GM21381 (cell line): ENCODE measurements around the gene TNN.

Source experiments
- ATAC-seq: cut with Tn5 transposase; IDR thresholded peaks from one replicate; pipeline ENCODE4 v1.9.1; 2021; ENCODE audit warnings: mild to moderate bottlenecking, moderate library complexity; ENCODE audit not compliant: unreplicated experiment

Gene TNN

DNA sequence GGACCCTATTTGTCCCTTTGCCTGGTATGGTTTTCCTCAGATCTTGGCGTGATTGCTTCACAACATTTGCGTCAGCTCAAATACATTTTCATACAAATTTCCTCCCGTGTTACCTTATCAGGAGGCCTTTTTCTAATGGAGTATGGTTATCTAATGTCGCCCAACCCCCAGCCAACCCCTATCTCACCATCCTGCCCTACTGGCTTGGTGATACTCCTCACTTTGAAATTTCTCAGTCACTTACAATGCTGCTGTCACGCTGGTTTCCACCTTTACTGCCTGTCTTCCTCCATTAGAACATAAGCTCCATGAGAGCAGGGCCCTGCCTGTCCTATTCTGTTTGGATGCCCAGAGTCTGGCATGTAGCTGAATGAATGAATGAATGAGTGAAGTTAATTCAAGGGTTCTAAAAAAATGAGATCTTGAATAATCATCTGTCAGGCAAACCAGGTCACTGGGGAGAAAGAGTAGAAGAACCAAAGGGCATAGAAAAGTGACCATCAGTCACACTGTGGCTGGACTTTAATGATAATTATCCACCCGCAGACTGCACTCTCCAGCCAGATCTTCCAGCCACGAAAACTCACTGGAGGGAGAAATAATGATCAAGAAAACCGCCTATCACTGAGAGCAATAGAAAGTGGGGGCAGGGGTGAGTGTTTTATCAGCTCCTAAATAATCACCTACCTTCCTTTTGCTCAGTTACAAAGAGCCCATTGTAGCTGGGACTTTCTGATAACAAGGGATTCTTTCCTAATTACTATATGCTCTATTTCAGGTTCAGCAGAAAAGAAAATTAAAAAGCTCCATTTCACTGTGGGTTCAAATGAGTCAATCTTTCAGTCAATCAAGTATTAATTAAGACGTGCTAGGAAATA lies 103.6 kb downstream of the TNN start:
- no peak for ATAC-seq

DNA sequence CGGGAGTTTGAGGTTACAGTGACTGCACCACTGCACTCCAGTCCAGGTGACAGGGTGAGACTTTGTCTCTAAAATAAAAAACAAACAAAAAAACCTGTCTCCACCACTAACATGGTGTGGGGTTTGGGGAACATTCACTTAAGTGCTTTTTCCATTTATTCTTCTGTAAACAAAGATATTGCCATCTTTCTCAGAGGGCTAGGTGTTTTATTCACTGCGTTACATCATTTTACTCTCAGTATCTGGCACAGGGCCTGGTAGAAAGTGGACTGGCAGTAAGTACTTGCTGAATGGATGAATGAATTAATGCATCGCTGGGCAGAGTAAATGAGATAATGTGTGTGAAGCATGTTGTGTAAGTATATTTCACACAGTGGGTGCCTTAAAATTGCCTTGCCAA lies 104.9 kb downstream of the TNN start:
- ATAC-seq = no peak

DNA sequence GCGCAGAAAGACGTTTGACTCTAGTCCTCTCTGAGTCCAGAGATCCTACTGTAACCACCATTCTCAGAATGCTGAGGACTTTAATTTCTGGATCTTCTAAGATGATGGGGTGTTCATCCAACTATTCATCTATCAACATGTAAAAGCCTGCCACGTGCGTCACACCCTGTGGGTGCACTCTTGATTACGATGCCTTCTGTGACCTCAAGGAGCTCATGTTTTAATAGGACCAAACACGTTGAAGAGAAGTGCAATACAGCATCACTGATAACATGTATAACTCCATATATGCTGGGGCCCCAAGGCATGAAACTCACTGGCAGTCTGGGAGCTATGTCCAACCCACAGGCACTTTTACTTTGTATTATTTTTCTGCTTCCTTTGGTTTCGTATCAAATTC lies 105.9 kb downstream of the TNN start:
- no peak for ATAC-seq

DNA sequence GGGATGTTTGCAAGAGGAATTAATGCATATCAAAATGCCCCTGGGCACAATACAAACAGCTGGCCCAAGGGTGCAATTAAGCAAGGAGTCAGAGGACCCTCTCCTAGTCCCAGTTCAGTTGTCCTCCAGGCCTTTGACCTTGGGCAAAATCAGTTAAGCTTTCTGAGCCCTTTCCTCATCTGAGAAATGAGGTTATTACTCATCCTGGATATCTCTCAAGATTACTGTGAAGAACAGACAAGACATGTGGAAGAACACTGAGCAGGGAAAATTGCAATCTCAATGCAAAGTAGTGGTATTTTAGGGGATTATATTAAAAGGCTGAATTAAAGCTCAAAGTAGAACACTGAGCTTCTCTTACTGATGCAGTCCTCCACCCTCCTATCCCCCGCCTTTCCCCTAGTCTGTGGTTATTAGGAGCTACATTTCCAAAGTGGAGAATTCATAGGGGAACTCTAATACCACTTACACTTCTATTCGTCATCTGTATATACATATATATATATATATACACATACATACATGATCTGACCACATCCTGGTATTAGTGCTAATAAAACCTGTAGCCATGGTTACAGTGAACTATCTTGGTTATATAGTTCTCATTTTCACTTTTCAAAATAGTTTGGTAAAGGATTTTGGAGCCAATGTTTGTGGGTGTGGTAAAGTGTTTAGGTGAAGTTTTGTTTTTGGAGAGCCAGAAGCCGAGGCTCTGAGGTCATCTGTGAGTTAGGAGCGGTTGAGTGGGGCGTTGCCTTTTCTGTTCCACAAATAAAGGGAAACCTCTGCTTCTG lies 106.9 kb downstream of the TNN start:
- ATAC-seq = peak; percentile 79

DNA sequence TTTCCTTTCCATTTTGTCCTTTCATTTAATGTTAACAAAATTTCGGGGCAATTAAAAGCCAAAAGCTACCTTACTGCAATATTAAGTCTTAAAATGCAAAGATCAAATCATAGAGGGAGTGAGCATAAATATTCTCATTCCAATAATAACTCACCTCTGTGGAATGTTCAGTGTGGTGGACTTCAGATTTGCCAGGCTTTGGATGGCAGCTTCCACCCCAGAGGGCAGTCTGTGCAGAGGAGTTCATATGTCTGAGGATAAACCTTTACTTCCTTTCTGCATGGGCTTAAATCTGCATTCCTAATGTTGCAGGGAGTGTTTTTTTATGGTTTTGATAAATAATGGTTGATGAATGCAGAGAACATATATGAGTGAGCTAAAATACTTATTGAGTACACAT lies 108.6 kb downstream of the TNN start:
- no peak for ATAC-seq

DNA sequence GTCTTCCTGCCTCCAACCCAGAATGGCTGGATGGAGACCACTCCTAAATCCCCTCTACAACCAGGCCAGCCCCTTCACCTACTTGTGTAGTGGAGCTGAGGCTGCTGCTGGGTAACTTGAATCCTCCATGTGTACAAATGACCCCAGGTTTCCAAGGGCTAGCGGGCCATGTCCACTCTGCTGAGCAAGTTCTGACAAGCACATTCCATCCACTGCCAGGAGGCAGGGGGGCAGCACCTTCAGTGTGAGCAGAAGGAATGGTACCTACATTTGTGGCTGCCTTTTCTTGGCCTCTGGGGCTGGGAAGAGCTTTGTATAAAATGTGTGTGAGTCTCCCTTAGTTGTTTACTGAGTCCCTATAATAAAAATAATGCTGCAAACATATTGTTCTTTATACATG lies 110.4 kb downstream of the TNN start:
- ATAC-seq = no peak

DNA sequence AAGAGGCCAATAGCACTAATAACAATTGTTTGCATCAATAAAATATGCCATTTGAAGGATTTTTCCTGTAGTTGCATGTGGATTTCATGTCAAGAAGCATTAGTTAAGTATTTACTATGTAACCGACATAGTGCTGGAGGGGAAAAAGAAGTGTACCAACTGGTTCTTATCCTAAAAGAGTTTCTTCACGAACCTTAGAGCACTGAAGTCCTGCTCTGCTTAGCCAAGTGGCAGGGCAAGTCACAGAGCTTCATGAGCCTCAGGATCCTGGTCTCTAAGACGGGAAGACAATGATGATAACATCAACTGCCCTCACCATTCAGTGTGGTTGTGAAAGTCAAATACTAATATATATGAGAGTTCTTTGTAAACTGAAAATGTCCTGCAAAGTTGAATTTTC lies 110.8 kb downstream of the TNN start:
- ATAC-seq = no peak

DNA sequence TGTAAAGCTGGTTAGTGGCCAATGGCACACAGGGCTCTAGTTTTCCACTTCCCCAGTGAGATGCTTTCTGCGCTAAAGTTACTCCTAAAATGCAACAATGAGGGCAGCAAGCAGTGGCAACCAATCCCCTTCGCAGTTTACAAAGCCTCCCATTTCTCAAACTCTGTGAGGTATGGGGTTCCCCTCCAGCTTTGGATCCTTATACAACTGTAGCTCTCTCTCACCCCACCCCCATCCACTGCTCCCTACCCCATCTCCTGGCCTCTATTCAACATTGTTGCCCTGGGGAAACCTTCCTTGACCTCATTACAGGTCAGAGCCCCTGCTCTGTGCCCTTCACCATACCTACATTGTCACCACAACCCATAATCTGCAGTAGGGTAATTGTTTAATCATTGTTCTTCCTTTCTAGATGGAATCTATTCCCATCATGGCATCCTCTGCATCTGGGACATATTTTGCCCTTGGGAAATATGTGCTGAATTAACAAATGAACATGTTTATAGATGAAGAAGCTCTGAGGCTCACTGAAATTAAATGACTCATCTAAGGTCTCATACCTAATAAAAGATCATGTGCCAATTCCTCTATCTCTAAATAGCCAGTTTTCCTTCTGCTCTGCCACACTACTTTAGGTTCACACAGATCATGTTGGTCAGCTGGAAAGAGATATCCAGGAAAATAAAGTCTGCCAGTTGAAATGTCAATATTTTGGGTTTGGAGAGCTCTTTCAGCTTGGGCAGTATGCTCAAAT lies 112.4 kb downstream of the TNN start:
- ATAC-seq = no peak

DNA sequence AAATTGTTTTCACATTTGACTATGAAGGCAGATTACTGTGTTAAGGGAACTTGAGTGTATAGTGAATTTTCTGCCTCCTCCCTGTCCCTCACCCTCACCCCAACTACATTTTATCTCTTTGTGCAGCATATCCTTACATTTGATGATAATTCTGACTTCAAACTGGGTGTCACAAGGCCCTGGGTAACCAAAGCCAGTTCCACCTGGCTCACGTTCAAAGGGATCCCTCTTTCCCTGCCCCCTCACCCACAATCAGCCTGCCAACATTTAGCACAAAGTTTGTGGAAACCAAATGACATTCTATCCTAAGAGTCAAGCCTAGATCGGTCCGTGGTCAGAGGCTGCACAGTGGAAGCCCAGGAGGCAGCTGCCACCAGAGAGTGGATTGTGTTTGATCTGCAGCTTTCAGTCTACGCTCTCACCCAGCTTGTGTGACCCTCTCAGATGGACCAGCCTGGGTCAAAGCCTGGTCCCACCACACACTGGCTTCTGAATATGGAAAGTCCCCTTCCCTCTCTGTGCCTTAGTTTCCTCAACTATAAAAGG lies 114.6 kb downstream of the TNN start:
- no peak for ATAC-seq

DNA sequence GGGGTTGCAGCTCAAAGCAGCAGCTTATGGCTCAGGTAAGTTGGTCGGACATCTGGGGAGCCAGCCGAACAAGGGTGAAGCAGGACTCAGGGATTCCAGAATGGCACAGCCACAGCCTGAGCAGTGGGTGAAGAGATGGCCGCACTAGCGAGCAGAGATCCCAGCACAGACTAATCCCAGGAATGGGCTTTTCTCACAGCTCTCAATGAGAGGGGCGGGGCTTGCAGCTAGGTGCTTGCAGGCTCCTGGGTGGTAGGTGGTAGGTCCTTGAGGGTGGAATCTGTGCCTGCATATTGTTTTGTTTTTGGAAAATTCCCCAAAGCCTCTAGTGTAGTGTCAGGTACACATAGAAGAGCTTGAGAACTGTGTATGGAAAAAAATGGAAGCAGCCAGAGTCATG lies 116.0 kb downstream of the TNN start:
- no peak for ATAC-seq

DNA sequence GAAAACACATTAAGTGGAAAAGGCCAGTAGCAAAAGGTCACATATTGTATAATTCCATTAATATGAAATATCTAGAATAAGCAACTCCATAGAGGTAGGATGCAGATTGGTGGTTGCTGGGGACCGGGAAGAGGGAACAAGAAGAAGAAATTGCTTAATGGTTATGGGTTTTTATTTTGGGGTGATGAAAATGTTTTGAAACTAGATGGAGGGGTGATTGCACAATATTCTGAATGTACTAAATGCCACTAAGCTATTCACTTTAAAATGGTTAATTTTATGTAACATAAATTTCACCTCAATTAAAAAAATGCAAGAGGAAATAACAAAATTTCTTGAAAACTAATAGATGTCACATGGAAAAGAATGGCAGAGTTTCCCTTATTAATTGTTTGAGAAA lies 118.3 kb downstream of the TNN start:
- ATAC-seq = no peak

DNA sequence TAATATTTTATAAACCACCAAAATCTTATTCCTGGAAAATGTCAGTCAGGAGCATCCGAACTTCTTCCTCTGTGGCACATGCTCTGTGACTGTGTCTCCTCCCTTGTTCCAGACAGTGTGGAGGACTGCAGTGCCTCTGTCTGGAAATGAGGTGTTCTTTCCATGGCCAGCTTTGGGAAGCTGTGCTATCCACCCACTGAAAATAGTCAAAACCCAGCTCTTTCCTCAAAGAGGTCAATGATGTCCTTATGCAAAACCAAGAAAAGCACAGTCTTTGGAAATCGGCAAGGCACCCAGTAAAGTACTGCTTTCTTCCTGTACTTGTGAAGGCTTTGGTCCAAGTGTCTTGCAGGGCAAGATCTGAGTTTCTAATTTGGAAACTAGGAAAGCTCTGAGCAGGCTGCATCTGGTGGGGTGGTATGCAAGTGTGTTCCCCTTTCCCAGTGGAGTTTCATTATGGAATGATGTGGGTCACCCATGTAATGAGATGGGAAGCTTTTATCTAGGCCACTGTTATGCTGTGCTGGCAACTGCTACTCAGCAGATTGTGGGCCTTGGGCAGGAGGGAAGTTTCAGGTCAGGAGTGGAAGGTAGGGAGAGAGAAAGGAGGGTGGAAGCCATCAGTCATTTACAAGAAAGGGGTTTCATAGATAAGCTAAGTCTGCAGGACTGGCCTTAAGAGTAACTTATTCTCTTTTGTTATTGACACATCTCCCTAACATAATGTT lies 119.0 kb downstream of the TNN start:
- ATAC-seq = no peak

DNA sequence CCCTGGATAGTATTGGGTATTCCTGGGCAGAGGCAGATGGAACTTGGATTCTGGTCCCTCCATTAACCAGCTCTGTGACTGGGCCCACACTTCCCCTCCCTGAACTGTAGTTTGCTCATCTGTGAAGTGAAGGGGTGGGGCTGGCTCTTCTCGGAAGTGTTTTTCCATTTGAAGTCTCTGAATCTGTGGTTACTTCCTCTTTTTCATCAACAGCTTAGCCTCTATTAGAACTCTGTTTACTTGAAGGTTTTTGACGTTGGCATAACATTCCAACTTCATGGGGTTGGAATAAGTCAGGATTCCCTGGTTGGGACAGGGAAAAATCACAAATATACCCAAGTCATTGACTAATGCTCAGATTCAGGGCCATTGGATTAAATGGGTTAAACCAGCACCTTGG lies 121.3 kb downstream of the TNN start:
- ATAC-seq = peak; percentile 59

DNA sequence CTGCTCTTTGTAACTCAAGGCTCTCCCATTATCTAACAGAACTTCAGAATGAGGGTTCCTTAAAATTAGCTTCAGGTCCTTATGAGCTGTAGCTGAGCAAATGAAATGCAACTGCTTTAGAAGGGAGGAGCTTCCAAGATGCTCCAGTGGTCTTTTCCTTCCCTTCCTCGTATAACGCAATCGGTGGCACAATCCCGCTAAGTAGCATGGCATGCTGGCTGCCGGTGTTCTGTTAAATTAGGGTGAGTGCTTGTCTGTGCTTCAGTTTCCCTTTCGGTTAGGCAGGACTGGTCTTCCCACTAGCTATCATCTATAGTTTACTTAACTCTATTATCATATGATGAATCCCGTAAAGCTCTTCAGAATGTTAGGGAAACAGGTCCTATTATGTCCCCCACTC lies 124.0 kb downstream of the TNN start:
- ATAC-seq = peak; percentile 23

DNA sequence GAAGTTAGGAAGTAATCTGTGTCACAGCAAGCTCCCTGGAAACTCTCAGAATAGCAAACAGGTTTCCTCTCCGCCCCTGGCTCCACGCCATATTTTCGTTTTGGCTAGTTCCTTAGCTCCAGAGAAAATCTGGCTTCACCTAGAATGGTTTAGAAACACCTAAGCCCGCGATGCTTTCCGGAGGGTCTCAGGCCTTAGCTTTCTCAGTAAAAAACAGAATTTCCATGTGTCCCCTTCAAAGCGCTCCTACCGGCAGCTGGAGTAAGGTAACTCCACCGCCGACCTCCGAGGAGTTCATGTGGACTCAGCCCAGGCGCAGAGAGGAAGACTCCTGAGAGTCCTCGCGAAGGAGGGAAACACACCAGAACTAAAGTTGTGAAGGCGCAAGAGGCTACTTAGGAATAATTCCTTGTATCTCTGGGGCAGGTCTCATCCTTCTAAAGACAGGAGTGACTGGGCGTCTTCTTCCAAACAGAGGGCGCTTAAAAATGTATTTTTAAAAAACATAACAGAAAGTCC lies 124.5 kb downstream of the TNN start:
- ATAC-seq = no peak

DNA sequence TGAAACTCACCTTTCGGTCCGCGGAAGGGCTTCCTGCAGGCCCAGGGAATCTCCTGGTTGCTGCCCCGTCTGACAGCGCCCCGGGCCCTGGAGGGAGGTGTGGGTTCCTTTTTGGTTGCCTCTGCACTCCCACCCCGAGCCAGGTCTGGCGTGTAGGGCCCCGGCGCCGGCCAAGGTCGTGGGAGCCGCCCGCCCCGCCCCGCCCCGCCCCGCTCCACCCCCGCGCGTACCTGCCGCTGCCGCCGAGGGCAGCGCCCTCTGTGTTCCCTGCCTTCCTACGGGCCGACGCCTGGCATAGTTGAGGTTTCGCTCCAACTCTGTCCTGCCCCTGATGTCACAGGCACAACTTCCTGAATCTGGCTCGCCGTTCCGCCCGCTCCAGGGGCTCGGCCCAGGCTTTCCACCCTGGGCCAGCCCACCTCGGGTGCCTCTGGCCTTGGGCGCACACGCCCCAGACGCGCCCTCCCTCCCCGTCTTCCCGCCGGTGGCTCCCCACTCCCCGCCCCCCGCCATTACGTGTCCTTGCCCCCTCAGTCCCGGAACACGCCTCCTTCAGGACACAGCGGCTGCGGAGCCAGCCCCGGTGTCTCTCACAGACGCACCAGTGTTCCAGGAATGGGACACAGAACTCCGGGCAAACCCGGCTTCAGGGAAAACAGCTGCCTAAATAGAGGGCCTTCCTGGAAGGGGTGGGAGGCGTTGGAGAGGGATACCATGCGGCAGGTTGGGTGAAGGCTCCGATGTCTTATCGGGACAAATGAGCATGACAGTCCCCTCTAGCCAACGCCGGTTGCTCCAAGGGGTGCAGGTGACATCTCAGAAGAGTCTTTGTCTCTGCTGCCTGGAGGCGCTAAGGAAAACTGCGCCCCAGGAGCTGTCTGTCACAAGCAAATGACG lies 125.2 kb downstream of the TNN start, which contains the start of gene KIAA0040:
Gene KIAA0040, minus strand, starts transcription at position 147 of the 897 bp plus-strand sequence. CDS start 31,763 bp downstream, outside the sequence.
- ATAC-seq = peak; percentile 39

DNA sequence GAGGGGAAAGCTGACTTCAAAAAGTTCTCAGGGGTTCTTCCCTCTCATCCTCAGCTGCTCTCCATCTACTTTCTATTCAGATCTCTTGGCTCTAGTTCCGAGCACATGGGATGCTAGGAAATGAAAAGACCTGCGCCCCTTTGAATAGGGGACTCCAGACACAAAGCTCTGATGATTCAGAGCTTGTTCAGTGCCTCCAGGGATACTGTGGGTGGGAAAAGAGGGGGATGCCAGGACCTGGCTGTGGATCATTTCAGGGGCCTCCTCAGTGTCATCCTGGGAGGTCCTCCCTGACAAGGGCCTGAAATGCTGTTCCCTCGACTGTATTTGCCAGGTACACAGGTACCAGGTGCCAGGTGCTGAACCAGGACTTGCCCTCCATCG lies 125.9 kb downstream of the TNN start:
- no peak for ATAC-seq

DNA sequence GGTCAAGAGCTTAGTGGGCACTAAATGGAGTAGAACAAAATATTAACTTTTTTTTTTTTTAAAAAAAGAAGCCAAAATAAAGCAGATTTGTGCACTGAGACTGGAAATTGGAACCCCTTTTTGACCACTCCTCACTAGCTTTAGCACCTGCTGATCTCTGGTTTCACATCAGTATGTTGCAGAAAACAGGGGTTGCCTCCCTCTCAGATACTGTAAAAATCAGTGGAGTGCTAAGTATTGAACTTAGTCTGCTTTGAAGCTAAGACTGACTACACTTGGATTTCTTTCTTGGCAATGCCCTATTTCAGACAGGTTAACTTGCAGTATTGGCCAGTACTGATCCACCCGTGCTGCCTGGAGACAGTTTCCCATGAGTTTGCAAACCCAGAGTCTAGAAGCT lies 127.6 kb downstream of the TNN start:
- ATAC-seq = no peak

DNA sequence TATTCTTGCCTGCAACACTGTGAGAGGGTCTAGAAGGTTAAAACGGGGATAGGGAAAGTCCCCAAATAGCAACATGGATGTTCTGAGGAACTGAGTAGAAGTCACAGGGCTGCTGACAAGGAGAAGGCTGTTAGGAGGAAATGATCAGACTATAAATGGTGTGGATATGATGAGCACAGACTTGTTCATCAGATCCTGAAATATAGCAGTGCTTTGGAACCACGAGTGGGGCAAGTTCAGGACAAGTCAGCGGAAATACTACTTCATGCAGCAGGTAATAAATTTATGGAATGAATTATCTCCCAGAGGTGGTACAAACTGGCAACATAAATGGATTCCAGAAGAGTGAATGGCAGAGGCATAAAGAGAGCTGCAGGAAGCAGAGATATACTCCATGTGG lies 128.2 kb downstream of the TNN start:
- no peak for ATAC-seq
